ENCODE data around the gene PPP1R37. TPM values are rescaled to one million over a fixed set of nuclear protein-coding genes. Genes with fewer than 3 reads are reported as not detected.

The PPP1R37 gene
- total and polyA plus RNA-seq, 2 of the 13 experiments (the other 11 are each of a cell fraction or from before 2014, with no cell fraction given) = 9.0 to 14.3 TPM

GRCh38 chr19:45178262-45179071, 85.5 kb downstream of the PPP1R37 start, which contains the start of gene BLOC1S3 (continued):
- peak; percentile 55 for TF ChIP-seq ZNF770 (CRISPR knock-in tag; IDR thresholded peaks at IDR 0.05)
- peak; percentile 81 for TF ChIP-seq SIN3B (IDR thresholded peaks at IDR 0.05; ENCODE audit: low read length)
- no peak; the same call in 1 of the 2 replicates for TF ChIP-seq SOX13 (IDR thresholded peaks at IDR 0.05)
- no peak for TF ChIP-seq SOX13 (CRISPR knock-in tag; conservative IDR thresholded peaks at IDR 0.05 in 1 of 2, IDR thresholded peaks at IDR 0.05 in 1 of 2)
- no peak for TF ChIP-seq ZNF878 (CRISPR knock-in tag; IDR thresholded peaks at IDR 0.05)
- no peak for TF ChIP-seq GABPA (IDR thresholded peaks at IDR 0.05; ENCODE audit: low read depth, low read length)
- TF ChIP-seq GABPA (CRISPR knock-in tag; IDR thresholded peaks at IDR 0.05; ENCODE audit: low read depth) = peak; percentile 59
- TF ChIP-seq PAXIP1 (CRISPR knock-in tag; conservative IDR thresholded peaks at IDR 0.05) = 0 out of 2 replicates have a peak, but pooled peaks have one; percentile 14
- no peak for TF ChIP-seq ZFP1 (CRISPR knock-in tag; IDR thresholded peaks at IDR 0.05)
- 0 out of 2 replicates have a peak, but pooled peaks have one; percentile 41 for TF ChIP-seq ZNF160 (CRISPR knock-in tag; IDR thresholded peaks at IDR 0.05)
- no peak for TF ChIP-seq ETV6 (CRISPR knock-in tag; conservative IDR thresholded peaks at IDR 0.05)
- TF ChIP-seq ZNF329 (CRISPR knock-in tag; IDR thresholded peaks at IDR 0.05; ENCODE audit: low read depth) = no peak
- peak; percentile 12; the same call in 1 of the 2 replicates for TF ChIP-seq STAG1 (CRISPR knock-in tag; IDR thresholded peaks at IDR 0.05)
- TF ChIP-seq ZSCAN31 (CRISPR knock-in tag; IDR thresholded peaks at IDR 0.05; ENCODE audit: low read depth) = no peak
- TF ChIP-seq CEBPB (IDR thresholded peaks at IDR 0.05; ENCODE audit: borderline replicate concordance, low read depth, low read length) = peak; percentile 95
- TF ChIP-seq HNRNPL (IDR thresholded peaks at IDR 0.05; ENCODE audit: low read depth, low read length) = 0 out of 2 replicates have a peak, but pooled peaks have one; percentile 35
- 0 out of 2 replicates have a peak, but pooled peaks have one; percentile 8 for TF ChIP-seq HOMEZ (CRISPR knock-in tag; IDR thresholded peaks at IDR 0.05; ENCODE audit: low read depth)
- no peak for TF ChIP-seq HHEX (CRISPR knock-in tag; IDR thresholded peaks at IDR 0.05)
- no peak for TF ChIP-seq RORA (CRISPR knock-in tag; IDR thresholded peaks at IDR 0.05)
- no peak for TF ChIP-seq CAMTA2 (CRISPR knock-in tag; IDR thresholded peaks at IDR 0.05; ENCODE audit: borderline replicate concordance)
- TF ChIP-seq PATZ1 (CRISPR knock-in tag; IDR thresholded peaks at IDR 0.05) = no peak
- no peak for TF ChIP-seq STAT5B (CRISPR knock-in tag; IDR thresholded peaks at IDR 0.05)

Measured in HepG2 (cell line).